WTC11 (cell line): ENCODE data around the gene ZNF80. TPM values are rescaled to one million over a fixed set of nuclear protein-coding genes. Genes with fewer than 3 reads are reported as not detected.

ENCODE experiments used
- ATAC-seq: fragments of 200-7000 bp; cut with Tn5 transposase; 2 replicates; pipeline ENCODE4 v1.10.0; 2021; ENCODE audit warnings: mild to moderate bottlenecking, moderate library complexity
- CTCF ChIA-PET: fragments of 300-600 bp; sonication (Branson Sonifier 250); formaldehyde crosslinking; loops from one replicate; lab custom pipeline; 2021; ENCODE audit warnings: antibody characterized with exemption; lab: Charles Lee
- POLR2A ChIA-PET: fragments of 350-600 bp; sonication (Branson Sonifier 250); formaldehyde crosslinking; loops from one replicate; lab custom pipeline; 2021; ENCODE audit warnings: antibody characterized with exemption; lab: Charles Lee
- DNase-seq: peaks from one replicate; pipeline ENCODE4 v3.0.0; 2021; ENCODE audit warnings: low spot score
- H3K27ac Mint-ChIP-seq: 2 replicates; pipeline ENCODE4 v1.8.0; 2021; ENCODE audit warnings: mixed read lengths
- H3K27me3 Mint-ChIP-seq: 2 replicates; pipeline ENCODE4 v1.8.0; 2021; ENCODE audit warnings: low read depth, mild to moderate bottlenecking, moderate library complexity, mixed read lengths
- H3K36me3 Mint-ChIP-seq: 2 replicates; pipeline ENCODE4 v1.8.0; 2021; ENCODE audit warnings: mixed read lengths
- H3K4me1 Mint-ChIP-seq: 2 replicates; pipeline ENCODE4 v1.8.0; 2022; ENCODE audit warnings: mixed read lengths
- H3K4me3 Mint-ChIP-seq: 2 replicates; pipeline ENCODE4 v1.8.0; 2021; ENCODE audit warnings: mild to moderate bottlenecking, moderate library complexity, mixed read lengths
- H3K9me3 Mint-ChIP-seq: 2 replicates; pipeline ENCODE4 v1.8.0; 2021; ENCODE audit warnings: mixed read lengths
- EMX1 ChIP-seq: fragments of 250-450 bp; sonication (Bioruptor Pico); IDR thresholded peaks from 2 replicates; pipeline ENCODE4 v1.8.0; 2021; ENCODE audit warnings: mild to moderate bottlenecking
- FOXK1 ChIP-seq: sonication (generic); formaldehyde crosslinking; IDR thresholded peaks from 2 replicates; pipeline ENCODE4 v1.8.0; 2022; ENCODE audit warnings: mild to moderate bottlenecking, moderate library complexity, missing genetic modification reagents
- GRHL2 ChIP-seq: fragments of 250-450 bp; sonication (Bioruptor Pico); IDR thresholded peaks from 2 replicates; pipeline ENCODE4 v1.8.0; 2022; ENCODE audit warnings: mild to moderate bottlenecking, moderate library complexity; ENCODE audit not compliant: insufficient replicate concordance, severe bottlenecking
- JAZF1 ChIP-seq: fragments of 250-450 bp; sonication (Bioruptor Pico); IDR thresholded peaks from 2 replicates; pipeline ENCODE4 v1.9.0; 2021; ENCODE audit warnings: moderate library complexity, mild to moderate bottlenecking, inconsistent platforms
- NR2C2 ChIP-seq: sonication (generic); formaldehyde crosslinking; IDR thresholded peaks from 2 replicates; pipeline ENCODE4 v1.8.0; 2022; ENCODE audit warnings: mild to moderate bottlenecking, missing genetic modification reagents
- NR3C1 ChIP-seq: sonication (generic); formaldehyde crosslinking; conservative IDR thresholded peaks from 2 replicates; pipeline ENCODE4 v1.8.1; 2023; ENCODE audit warnings: low read depth, mild to moderate bottlenecking, missing genetic modification reagents
- OVOL2 ChIP-seq: fragments of 250-450 bp; sonication (Bioruptor Pico); IDR thresholded peaks from 2 replicates; pipeline ENCODE4 v1.9.0; 2021; ENCODE audit warnings: mild to moderate bottlenecking, borderline replicate concordance
- SMAD4 ChIP-seq: sonication (generic); formaldehyde crosslinking; IDR thresholded peaks from 2 replicates; pipeline ENCODE4 v1.8.0; 2022; ENCODE audit warnings: mild to moderate bottlenecking, missing genetic modification reagents
- SOX15 ChIP-seq: fragments of 250-450 bp; sonication (Bioruptor Pico); IDR thresholded peaks from 2 replicates; pipeline ENCODE4 v1.9.0; 2021; ENCODE audit warnings: mild to moderate bottlenecking
- TEAD1 ChIP-seq: sonication (generic); formaldehyde crosslinking; IDR thresholded peaks from 2 replicates; pipeline ENCODE4 v1.8.0; 2022; ENCODE audit warnings: mild to moderate bottlenecking, missing genetic modification reagents
- ZNF671 ChIP-seq: fragments of 250-450 bp; sonication (Bioruptor Pico); IDR thresholded peaks from 2 replicates; pipeline ENCODE4 v1.8.0; 2021; ENCODE audit warnings: mild to moderate bottlenecking
- total RNA-seq: library from RNA; stranded (reverse); gene quantifications from 3 replicates; pipeline ENCODE4 v1.2.3, GENCODE V29; 2021
- TF ChIP-seq, protein P1 (sequence below): sonication (generic); formaldehyde crosslinking; IDR thresholded peaks from 2 replicates; pipeline ENCODE4 v1.8.1; 2022; ENCODE audit warnings: low read depth, missing genetic modification reagents, borderline replicate concordance
- TF ChIP-seq, protein P2 (sequence below): sonication (generic); formaldehyde crosslinking; IDR thresholded peaks from 2 replicates; pipeline ENCODE4 v1.8.0; 2022; ENCODE audit warnings: mild to moderate bottlenecking, missing genetic modification reagents
- TF ChIP-seq, protein P3 (sequence below): sonication (generic); formaldehyde crosslinking; IDR thresholded peaks from 2 replicates; pipeline ENCODE4 v1.8.0; 2023; ENCODE audit warnings: missing genetic modification reagents, mild to moderate bottlenecking, borderline replicate concordance
- TF ChIP-seq, protein P4 (sequence below): fragments of 250-450 bp; sonication (Bioruptor Pico); IDR thresholded peaks from 2 replicates; pipeline ENCODE4 v1.9.0; 2021; ENCODE audit warnings: mild to moderate bottlenecking
- TF ChIP-seq, protein P5 (sequence below): sonication (generic); formaldehyde crosslinking; IDR thresholded peaks from 2 replicates; pipeline ENCODE4 v1.8.0; 2023; ENCODE audit warnings: mild to moderate bottlenecking, missing genetic modification reagents

ZNF80 gene
- total RNA-seq, 1 experiment from 2014 or later = not detected

DNA sequence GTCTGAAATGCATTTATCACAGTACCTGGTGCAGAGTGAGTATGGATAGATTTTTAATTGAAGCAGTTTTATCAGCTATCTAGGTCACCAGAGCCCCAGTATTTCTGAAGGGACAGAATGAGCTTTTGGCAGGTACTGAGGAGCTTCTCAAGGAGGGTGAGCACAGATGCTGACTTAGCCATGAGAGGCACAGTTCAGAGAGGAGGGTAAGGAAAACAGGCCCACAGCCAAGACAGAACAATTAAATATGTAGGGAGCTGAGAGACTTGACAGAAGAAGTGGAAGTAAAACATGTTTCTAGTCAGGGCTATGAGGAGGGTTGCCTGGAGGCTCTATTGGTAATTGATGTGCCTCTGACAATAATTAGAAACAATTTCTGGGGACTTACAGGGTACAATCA is 20.1 kb downstream of the ZNF80 start (continued):
- TF ChIP-seq OVOL2 (CRISPR knock-in tag) (no peak), TEAD1 (CRISPR knock-in tag) (no peak), SMAD4 (CRISPR knock-in tag) (no peak)

DNA sequence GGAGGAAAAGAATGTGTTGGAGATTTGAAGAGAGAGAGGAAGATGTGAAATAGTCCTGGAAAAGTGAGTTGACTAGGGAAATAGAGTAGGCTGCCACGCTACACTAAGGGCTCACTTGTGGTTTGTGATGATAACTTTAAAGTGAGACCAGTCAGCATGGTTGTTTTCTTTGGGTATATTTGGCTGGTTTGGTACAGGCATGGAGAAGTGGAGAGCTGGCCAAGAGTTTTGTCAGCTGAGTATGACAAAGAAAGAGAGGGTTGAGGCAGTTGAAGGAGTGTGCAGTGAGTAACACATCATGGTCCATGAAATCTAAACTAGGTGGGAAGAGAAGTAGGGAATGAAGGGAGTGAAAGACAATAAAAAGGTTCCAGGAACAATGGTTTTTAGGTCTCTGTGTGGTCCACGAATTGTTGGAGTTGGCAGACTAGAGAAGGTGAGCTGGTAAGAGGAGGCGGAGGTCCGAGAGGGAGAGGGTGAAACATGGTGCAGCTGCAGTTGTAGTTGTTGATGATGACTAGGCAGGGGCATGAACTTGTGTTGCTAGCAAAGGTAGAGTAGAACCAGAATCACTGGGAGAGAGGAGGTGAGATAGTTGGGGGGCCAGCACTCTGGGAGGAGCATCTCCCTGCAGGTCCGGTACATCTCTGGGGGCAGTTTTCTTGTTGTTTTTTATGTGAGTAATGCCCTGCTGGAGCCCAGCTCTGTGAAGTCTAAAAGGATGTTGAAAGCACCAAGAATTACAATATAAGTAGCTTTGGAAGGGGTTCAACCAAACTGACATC is 21.0 kb downstream of the ZNF80 start:
- no peaks in the 10 kb centered on the region; the same call in none of the 2 replicates for H3K27me3 Mint-ChIP-seq
- H3K9me3 Mint-ChIP-seq = no peaks in the 10 kb centered on the region
- TF ChIP-seq, protein P1, sequence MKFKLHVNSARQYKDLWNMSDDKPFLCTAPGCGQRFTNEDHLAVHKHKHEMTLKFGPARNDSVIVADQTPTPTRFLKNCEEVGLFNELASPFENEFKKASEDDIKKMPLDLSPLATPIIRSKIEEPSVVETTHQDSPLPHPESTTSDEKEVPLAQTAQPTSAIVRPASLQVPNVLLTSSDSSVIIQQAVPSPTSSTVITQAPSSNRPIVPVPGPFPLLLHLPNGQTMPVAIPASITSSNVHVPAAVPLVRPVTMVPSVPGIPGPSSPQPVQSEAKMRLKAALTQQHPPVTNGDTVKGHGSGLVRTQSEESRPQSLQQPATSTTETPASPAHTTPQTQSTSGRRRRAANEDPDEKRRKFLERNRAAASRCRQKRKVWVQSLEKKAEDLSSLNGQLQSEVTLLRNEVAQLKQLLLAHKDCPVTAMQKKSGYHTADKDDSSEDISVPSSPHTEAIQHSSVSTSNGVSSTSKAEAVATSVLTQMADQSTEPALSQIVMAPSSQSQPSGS = no peak
- TF ChIP-seq ZNF671 (CRISPR knock-in tag) = no peak
- TF ChIP-seq, protein P2, sequence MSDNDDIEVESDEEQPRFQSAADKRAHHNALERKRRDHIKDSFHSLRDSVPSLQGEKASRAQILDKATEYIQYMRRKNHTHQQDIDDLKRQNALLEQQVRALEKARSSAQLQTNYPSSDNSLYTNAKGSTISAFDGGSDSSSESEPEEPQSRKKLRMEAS (CRISPR knock-in tag) = no peak
- no peak for TF ChIP-seq NR3C1
- no peak for TF ChIP-seq SOX15 (CRISPR knock-in tag)
- no peak for TF ChIP-seq JAZF1 (CRISPR knock-in tag)
- TF ChIP-seq GRHL2 (CRISPR knock-in tag) = no peak
- TF ChIP-seq EMX1 (CRISPR knock-in tag) = no peak
- TF ChIP-seq, protein P3, sequence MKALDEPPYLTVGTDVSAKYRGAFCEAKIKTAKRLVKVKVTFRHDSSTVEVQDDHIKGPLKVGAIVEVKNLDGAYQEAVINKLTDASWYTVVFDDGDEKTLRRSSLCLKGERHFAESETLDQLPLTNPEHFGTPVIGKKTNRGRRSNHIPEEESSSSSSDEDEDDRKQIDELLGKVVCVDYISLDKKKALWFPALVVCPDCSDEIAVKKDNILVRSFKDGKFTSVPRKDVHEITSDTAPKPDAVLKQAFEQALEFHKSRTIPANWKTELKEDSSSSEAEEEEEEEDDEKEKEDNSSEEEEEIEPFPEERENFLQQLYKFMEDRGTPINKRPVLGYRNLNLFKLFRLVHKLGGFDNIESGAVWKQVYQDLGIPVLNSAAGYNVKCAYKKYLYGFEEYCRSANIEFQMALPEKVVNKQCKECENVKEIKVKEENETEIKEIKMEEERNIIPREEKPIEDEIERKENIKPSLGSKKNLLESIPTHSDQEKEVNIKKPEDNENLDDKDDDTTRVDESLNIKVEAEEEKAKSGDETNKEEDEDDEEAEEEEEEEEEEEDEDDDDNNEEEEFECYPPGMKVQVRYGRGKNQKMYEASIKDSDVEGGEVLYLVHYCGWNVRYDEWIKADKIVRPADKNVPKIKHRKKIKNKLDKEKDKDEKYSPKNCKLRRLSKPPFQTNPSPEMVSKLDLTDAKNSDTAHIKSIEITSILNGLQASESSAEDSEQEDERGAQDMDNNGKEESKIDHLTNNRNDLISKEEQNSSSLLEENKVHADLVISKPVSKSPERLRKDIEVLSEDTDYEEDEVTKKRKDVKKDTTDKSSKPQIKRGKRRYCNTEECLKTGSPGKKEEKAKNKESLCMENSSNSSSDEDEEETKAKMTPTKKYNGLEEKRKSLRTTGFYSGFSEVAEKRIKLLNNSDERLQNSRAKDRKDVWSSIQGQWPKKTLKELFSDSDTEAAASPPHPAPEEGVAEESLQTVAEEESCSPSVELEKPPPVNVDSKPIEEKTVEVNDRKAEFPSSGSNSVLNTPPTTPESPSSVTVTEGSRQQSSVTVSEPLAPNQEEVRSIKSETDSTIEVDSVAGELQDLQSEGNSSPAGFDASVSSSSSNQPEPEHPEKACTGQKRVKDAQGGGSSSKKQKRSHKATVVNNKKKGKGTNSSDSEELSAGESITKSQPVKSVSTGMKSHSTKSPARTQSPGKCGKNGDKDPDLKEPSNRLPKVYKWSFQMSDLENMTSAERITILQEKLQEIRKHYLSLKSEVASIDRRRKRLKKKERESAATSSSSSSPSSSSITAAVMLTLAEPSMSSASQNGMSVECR (CRISPR knock-in tag) = no peak
- TF ChIP-seq, protein P4, sequence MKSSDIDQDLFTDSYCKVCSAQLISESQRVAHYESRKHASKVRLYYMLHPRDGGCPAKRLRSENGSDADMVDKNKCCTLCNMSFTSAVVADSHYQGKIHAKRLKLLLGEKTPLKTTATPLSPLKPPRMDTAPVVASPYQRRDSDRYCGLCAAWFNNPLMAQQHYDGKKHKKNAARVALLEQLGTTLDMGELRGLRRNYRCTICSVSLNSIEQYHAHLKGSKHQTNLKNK (CRISPR knock-in tag) = no peak
- TF ChIP-seq NR2C2 (CRISPR knock-in tag) = no peak
- TF ChIP-seq FOXK1 = no peak
- TF ChIP-seq, protein P5, sequence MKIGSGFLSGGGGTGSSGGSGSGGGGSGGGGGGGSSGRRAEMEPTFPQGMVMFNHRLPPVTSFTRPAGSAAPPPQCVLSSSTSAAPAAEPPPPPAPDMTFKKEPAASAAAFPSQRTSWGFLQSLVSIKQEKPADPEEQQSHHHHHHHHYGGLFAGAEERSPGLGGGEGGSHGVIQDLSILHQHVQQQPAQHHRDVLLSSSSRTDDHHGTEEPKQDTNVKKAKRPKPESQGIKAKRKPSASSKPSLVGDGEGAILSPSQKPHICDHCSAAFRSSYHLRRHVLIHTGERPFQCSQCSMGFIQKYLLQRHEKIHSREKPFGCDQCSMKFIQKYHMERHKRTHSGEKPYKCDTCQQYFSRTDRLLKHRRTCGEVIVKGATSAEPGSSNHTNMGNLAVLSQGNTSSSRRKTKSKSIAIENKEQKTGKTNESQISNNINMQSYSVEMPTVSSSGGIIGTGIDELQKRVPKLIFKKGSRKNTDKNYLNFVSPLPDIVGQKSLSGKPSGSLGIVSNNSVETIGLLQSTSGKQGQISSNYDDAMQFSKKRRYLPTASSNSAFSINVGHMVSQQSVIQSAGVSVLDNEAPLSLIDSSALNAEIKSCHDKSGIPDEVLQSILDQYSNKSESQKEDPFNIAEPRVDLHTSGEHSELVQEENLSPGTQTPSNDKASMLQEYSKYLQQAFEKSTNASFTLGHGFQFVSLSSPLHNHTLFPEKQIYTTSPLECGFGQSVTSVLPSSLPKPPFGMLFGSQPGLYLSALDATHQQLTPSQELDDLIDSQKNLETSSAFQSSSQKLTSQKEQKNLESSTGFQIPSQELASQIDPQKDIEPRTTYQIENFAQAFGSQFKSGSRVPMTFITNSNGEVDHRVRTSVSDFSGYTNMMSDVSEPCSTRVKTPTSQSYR = no peak
- no peak overlapping the region for H3K27ac Mint-ChIP-seq
- H3K4me1 Mint-ChIP-seq = peaks cover 9% of the 10 kb centered on the region
- ChIA-PET CTCF (no interaction called here), POLR2A (no interaction called here)
- DNase-seq = no peak
- no peak overlapping the region for H3K4me3 Mint-ChIP-seq
- no peaks in the 10 kb centered on the region for H3K36me3 Mint-ChIP-seq
- no peak for ATAC-seq
